Right ventricle myocardium inferior (tissue), 1 donor: ENCODE measurements around the gene NPY4R. TPM values are rescaled to one million over a fixed set of nuclear protein-coding genes. Genes with fewer than 3 reads are reported as not detected.
"Not testable (repeated sequence)": the region's sequence is repeated elsewhere in the genome, so short reads cannot be mapped to it uniquely, and the experiment has no call there.

Source experiments
- ATAC-seq: fragments of 200-7000 bp; cut with Tn5 transposase; one replicate; pipeline ENCODE4 v1.9.1; 2020; ENCODE audit warnings: mild to moderate bottlenecking, moderate library complexity
- DNase-seq: peaks from one replicate; pipeline ENCODE4 v3.0.0; 2021; ENCODE audit errors: missing footprints
- intact Hi-C: fragments of 100-400 bp; cut with DNase I; formaldehyde crosslinking; loops from one replicate; pipeline ENCODE4 v1.11.0; 2022
- total RNA-seq: library from RNA; stranded (reverse); fragmentation: NEBNext Ultra II Directional; extraction: Animal tissue kit (Norgen Biotek cat#: 25700); gene quantifications from one replicate; pipeline ENCODE4 v1.2.1, GENCODE V29; 2021
- donor health status: DM: no; HTN: yes; CAD: no; lungs with severe emphysema.

Gene NPY4R
- total RNA-seq, 1 donor from 2014 or later, result not detected

GRCh38 chr10:46462276-46462675 lies 3.5 kb downstream of the NPY4R start:
- ATAC-seq, intact Hi-C loops: not testable (repeated sequence)
- DNase-seq, result peak; percentile 21

GRCh38 chr10:46459579-46459978 lies 6.2 kb downstream of the NPY4R start:
- DNase-seq, ATAC-seq, intact Hi-C loops: not testable (repeated sequence)

GRCh38 chr10:46457071-46457470 lies 8.7 kb downstream of the NPY4R start:
- ATAC-seq, intact Hi-C loops, DNase-seq: not testable (repeated sequence)

- DNase-seq, ATAC-seq, intact Hi-C loops: not testable (repeated sequence)
These were observed 9.8 kb downstream of the NPY4R start for GRCh38 chr10:46455992-46456391.

- intact Hi-C loops, DNase-seq: not testable (repeated sequence)
- ATAC-seq, result peak; percentile 27
These were observed 14.4 kb downstream of the NPY4R start for GRCh38 chr10:46451365-46451764.

- ATAC-seq (peak; percentile 30), DNase-seq (peak; percentile 48)
- intact Hi-C loops, result not testable (repeated sequence)
These were observed 14.9 kb downstream of the NPY4R start for GRCh38 chr10:46450829-46451228.

GRCh38 chr10:46447439-46447838 lies 18.3 kb downstream of the NPY4R start:
- ATAC-seq, DNase-seq, intact Hi-C loops: not testable (repeated sequence)

- intact Hi-C loops, ATAC-seq, DNase-seq: not testable (repeated sequence)
These were observed 20.2 kb downstream of the NPY4R start for GRCh38 chr10:46445389-46446122.

GRCh38 chr10:46443422-46443821 lies 22.3 kb downstream of the NPY4R start:
- DNase-seq, intact Hi-C loops, ATAC-seq: not testable (repeated sequence)

- ATAC-seq, result peak; percentile 40
- intact Hi-C loops, result not testable (repeated sequence)
- DNase-seq, result peak; percentile 20
These were observed 23.0 kb downstream of the NPY4R start for GRCh38 chr10:46442706-46443275.

GRCh38 chr10:46441837-46442278 lies 23.9 kb downstream of the NPY4R start:
- DNase-seq (peak; percentile 23), ATAC-seq (peak; percentile 92)
- intact Hi-C loops, result not testable (repeated sequence)

GRCh38 chr10:46440942-46441341 lies 24.8 kb downstream of the NPY4R start:
- ATAC-seq, result peak; percentile 35
- intact Hi-C loops, result not testable (repeated sequence)
- peak; percentile 47 for DNase-seq

- DNase-seq, ATAC-seq, intact Hi-C loops: not testable (repeated sequence)
These were observed 42.2 kb downstream of the NPY4R start for GRCh38 chr10:46423550-46423949.

- peak; percentile 49 for ATAC-seq
- intact Hi-C loops, result not testable (repeated sequence)
These were observed 46.0 kb downstream of the NPY4R start for GRCh38 chr10:46419570-46420379.

GRCh38 chr10:46418283-46418682 lies 47.5 kb downstream of the NPY4R start:
- DNase-seq, intact Hi-C loops, ATAC-seq: not testable (repeated sequence)

More at GRCh38 chr10:46419570-46420379, 46.0 kb downstream of the NPY4R start:
- DNase-seq, result not testable (repeated sequence)

- DNase-seq, intact Hi-C loops, ATAC-seq: not testable (repeated sequence)
These were observed 50.5 kb downstream of the NPY4R start for GRCh38 chr10:46415291-46415690.

GRCh38 chr10:46412665-46413064 lies 53.1 kb downstream of the NPY4R start:
- ATAC-seq, intact Hi-C loops, DNase-seq: not testable (repeated sequence)

- ATAC-seq, intact Hi-C loops: not testable (repeated sequence)
These were observed 54.6 kb downstream of the NPY4R start for GRCh38 chr10:46411123-46411522.

More at GRCh38 chr10:46411123-46411522, 54.6 kb downstream of the NPY4R start:
- not testable (repeated sequence) for DNase-seq
